HG03469 (cell line): ENCODE results near the gene CHIC1.
"Not testable (repeated sequence)": the region's sequence is repeated elsewhere in the genome, so short reads cannot be mapped to it uniquely, and the experiment has no call there.

Source experiments
- ATAC-seq: cut with Tn5 transposase; IDR thresholded peaks from one replicate; pipeline ENCODE4 v1.9.1; 2021; ENCODE audit warnings: mild to moderate bottlenecking, moderate library complexity, moderate number of reproducible peaks; ENCODE audit not compliant: unreplicated experiment

Gene CHIC1

DNA sequence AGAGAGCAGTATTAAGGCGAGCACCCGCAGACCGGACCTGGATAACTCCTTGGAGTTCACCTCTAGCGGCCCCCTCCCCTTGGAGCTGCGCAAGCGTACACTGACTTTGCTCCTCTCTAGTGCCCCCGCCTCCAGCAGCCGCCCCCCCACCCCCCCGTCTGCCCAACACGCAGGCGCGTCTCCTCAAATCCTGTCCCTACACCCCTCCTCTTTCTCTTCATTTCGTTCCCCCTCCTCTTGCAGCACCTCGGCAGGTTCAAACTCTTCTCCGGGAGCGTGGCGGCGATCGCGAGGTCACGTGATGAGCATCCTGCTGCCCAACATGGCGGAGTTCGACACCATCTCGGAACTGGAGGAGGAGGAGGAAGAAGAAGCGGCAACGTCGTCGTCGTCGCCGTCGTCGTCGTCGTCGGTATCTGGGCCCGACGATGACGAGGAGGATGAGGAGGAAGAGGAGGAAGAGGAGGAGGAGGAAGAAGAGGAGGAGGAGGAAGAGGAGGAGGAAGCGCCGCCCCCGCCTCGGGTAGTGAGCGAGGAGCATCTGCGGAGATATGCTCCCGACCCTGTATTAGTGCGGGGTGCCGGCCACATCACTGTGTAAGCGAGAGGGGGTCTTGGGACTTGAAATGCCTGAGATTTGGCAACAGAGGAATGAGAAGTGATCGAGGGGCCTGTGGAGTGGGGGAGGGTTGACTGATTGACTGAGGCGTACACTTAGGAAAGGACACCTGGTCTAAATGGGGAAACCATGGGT is at the start of gene CHIC1:
Gene CHIC1 (plus strand): TSS at position 214 of the 754 bp plus-strand sequence. CDS start 88 bp downstream, at position 302.
- ATAC-seq: peak; percentile 49

DNA sequence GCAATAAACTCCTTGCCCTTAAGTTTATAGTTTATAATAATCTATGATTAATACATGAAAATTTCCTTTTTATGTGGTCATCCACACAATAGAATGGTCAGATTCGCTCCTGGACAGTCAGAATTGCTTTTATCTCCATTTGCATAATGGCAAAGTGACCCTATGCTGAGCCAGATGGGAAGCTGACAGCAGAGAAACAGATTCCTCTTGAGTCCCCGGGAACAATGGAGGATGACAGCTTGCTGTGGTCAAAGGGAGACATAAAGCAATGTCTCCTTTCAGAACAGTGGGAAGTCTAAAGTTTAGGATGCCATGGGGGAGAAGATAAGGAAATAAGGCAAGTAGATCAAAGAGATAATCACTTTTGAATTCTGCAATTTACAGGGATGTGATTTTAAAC is 40.2 kb upstream of the CHIC1 start:
- ATAC-seq: not testable (repeated sequence)

DNA sequence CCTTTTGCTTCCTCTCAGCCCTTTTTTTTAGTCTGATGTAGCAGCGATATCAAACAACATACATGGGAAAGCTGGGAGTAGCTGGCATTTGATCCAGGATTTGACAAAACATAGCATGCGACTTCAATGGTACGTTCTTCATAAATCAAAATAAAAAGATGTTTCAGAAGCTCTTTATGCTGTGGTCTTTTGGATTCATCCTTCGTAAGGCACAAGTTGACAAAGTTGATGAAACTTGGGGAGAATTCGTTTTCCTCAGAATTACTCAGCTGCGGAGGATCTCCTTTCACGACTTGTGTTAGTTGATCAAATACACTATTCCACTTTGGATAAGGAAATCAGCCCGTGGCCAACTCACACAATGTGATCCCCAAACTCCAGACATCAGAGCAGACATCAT is 38.1 kb upstream of the CHIC1 start:
- no peak for ATAC-seq

DNA sequence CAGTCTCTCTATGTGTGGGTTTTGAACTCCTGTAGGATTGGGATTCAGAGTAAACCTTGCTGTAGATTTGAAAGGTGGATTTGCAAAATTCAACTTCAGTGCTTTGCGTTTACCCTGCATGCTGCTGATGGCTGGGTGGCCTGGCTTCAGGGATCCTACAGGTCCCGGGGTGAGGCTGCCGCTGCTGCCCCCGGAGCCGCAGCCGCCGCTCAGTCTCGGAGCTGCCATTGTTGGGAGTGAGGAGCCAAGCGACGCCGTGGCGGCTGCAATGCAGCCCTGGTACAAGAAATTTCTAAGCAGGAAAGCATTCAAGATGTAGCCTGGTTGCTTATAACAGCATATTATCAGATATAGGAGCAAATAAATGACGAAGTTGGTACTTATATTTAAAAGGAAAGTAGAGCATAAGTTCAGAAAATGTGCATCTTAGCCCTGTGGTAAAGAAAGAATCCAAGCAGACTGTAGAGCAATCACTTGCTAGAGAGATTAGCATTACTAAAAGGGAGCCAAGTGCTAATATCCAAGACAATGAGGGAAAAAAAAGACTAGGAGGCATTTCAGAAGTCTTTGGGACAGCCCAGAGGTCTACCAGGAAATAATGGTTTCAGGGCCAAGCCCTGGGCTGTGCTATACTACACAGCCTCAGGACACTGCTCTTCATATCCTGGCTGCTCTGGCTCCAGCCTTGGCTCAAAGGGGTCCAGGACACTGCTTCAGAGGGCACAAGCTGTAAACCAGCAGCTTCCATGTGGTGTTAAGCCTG is 36.9 kb upstream of the CHIC1 start:
- ATAC-seq: no peak

DNA sequence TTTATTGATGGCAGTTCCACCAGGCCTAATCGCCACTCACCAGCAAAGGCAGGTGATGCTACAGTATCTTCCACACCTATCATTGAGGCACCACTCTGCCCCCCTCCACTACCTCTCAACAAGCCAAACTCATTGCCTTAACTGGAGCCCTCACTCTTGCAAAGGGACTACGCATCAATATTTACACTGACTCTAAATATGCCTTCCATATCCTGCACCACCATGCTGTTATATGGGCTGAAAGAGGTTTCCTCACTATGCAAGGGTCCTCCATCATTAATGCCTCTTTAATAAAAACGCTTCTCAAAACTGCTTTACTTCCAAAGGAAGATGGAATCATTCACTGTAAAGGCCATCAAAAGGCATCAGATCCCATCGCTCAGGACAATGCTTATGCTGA is 31.3 kb upstream of the CHIC1 start:
- ATAC-seq: not testable (repeated sequence)

DNA sequence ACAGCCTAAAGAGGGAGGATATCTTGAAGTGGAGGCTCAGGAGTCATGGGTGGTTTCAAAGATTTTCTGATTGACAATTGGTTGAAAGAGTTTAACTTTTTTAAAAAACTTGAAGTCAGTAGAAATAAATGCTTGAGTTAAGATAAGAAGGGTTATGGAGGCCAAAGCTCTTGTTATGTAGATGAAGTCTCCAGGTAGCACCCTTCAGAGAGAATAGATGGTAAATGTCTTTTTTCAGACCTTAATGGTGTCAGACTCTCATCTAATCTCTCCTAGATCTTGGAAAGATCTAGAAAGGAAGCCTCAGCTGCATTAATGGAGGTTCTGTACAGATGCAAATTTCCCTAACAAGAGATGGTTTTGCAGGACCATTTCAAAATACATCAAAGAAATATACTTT is 6.8 kb upstream of the CHIC1 start:
- ATAC-seq: no peak

DNA sequence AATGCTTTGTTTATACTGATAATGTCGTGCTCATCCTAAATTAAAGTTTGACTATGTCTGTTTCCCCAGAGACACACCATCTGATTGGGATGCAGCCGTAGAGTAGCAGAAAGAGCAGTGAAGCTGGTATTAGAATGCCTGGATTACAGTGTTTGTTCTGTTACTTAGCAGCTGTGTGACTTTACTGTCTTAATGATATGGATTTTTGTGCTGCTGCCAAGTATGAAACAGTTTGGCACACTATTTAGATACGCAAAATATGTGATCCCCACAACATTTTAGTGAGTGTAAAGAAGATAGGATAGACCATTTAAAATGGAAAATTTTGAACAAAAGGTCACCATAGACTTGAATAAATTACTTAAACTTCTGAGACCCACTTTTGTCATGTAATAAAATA is 1.2 kb upstream of the CHIC1 start:
- no peak for ATAC-seq

DNA sequence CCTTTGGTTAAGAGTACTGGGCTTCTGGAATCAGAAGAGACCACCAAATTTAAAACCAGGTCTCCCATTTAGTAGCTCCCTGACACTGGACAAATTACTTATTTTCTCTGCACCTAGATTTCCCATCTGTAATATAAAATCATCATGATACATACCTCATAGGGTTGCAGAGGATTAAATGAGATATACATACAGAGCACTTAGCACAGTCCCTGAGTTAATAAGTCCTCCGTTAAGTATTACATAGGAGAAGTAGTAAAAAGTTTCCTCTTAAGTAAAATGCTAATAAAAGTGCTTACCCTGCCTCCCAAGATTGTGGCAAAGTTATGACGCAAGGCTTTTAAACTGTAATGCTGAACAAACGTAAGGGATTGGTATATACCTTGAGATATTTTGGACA is 539 bp upstream of the CHIC1 start:
- ATAC-seq: peak; percentile 4

DNA sequence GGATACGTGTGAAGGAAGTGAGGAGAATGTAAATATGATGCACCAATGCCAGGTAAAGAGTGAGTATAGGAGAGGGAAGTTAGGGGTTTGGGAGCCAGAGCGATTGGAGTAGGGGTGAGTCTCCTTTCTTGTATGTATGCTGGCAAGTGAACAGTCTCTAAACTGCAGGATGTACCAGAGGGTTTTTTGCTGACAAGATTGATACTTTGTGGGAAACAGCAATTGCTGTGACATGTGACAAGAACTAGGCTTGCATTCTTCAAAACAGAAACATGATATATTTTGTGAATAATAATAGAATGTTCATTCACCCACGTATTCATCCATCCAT is 706 bp downstream of the CHIC1 start:
- ATAC-seq: no peak

DNA sequence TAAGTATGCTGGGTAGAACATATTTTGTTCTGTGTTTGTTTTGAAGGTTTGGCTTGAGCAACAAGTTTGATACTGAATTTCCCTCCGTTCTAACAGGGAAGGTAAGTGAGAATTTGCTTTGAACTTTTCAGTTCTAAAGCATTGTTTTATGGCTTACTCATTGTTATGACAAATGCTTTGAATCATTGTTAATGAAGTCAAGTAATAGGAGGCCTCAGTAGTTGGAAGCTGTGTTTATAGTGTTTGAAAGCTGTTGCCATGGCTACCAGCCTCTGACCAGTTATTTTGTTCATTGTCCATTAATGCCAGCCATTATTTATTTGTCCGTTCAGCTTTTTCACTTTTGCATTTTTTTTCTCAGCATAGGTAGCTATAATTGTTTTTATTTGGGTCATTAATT is 14.4 kb downstream of the CHIC1 start:
- no peak for ATAC-seq

DNA sequence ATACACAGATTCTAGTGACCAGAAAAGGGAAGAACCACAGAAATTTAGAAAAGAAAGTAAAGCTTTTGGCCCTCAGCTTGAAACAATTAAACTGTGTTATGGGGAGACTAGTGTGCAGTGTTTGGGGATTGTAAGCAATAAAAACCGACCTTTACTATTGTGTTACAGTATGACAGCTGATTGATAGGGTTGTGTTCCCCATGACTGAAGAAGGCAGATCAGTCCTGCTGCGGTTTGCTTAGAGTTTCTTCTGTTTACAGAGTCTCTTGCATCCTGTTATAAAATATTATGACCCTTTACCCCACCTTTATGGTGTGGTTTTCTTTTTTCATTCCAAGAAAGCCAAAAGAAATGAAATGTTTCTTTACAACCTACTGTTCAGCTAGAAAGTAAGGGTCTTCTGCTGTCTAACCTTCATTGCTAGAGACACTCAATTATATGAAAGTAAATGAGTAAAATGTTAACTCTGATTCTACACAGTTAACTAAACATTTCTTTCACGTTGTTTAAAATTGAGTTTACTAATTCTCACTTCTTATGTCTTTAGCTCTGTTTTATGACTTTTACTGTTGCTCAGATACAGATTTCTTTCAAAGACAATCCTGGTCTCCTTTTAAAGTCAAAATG is 18.1 kb downstream of the CHIC1 start:
- ATAC-seq: no peak

DNA sequence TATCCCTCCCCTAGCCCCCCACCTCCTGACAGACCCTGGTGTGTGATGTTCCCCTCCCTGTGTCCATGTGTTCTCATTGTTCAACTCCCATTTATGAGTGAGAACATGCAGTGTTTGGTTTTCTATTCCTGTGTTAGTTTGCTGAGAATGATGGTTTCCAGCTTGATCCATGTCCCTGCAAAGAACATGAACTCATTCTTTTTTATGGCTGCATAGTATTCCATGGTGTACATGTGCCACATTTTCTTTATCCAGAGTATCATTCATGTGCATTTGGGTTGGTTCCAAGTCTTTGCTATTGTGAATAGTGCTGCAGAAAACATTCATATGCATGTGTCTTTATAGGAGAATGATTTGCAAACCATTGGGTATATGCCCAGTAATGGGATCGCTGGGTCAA is 34.8 kb downstream of the CHIC1 start:
- ATAC-seq: not testable (repeated sequence)

DNA sequence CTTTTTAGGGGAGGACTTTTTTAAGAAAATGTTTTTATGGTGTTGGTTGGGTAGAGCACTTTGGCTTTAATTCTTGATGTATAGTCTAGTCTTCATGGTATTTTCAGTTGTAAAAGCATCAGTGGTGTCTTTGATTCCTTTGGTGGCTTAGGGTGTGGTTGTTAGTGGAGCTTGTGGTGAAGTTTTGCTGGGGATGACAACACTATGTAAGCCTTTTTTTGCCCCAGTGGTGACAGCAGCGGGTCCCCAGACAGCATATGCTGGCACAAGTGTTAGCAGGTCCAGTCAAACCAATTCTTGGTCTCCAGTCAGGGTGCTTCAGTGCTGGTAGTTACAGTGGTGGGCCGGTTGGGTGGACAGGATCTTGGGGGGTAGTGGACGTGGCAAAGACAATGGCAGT is 52.0 kb downstream of the CHIC1 start:
- no peak for ATAC-seq

DNA sequence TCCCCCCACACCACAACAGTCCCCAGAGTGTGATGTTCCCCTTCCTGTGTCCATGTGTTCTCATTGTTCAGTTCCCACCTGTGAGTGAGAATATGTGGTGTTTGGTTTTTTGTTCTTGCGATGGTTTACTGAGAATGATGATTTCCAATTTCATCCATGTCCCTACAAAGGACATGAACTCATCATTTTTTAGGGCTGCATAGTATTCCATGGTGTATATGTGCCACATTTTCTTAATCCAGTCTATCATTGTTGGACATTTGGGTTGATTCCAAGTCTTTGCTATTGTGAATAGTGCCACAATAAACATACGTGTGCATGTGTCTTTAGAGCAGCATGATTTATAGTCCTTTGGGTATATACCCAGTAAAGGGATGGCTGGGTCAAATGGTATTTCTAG is 78.7 kb downstream of the CHIC1 start:
- not testable (repeated sequence) for ATAC-seq

DNA sequence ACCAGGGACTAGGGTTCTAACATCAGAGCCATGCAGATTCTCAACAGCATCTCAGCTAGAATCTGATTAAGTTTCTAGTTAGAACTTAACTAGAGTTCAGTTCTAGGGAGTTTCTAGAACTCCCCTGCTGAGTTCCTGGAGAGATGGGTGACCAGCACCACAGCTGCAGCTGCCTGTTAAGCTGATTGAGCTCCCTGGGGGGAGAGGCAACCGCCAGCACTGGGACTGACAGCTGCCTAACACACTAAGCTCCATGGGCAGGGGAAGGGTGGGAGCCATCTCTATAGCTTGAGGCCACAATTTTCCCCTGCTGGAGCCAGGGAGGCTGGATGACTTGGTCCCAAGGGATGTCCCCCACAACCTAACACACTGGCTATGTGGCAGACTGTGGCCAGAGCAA is 84.2 kb downstream of the CHIC1 start:
- no peak for ATAC-seq

DNA sequence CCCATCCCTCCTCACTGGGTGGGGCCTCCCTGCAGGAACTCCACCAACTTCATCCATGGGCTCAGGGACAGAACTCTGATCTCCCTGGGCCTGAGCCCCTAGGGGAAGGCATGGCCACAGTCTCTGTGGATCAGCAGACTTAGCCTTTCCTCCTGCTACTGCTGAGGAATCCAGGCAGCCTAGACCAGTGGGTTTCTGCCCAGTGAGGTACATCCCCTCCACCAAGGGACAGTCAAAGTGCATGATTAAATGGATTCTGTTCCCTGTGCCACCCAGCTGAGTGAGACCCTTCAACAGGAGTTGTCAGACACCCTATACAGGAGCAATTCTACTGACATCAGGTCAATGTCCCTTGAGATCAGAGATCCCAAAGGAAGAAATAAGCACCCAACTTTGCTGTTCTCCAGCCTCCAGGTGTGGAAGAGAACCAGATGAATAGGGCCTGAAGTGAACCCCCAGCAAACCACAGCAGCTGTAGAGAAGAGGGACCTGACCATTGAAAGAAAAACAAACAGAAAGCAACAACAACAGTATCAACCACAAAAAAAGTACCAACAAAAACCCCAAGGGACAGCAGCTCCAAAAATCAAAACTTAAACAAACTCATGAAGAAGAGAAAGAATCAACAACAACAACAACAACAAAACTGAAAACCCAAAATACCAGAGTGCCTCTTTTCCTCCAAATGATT is 84.8 kb downstream of the CHIC1 start:
- ATAC-seq: no peak

DNA sequence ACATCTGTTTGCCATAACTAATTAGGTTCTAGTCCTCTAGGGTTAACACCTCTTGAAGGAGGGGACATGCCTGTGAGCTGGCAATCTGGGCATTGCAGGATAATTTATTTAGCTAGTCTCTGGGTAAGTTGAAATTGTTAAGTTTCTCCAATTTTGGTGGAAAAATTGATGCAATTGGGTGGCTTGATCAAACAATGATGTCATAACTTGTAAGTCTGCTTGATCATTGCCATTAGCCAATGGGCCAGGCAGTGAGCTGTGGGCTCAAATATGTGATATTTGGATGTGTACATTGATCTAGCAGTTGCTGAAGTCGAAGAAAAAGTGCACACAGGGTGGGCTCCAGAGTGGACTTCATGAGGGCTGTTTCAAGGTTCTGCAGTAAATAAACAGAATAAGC is 98.3 kb downstream of the CHIC1 start:
- not testable (repeated sequence) for ATAC-seq

DNA sequence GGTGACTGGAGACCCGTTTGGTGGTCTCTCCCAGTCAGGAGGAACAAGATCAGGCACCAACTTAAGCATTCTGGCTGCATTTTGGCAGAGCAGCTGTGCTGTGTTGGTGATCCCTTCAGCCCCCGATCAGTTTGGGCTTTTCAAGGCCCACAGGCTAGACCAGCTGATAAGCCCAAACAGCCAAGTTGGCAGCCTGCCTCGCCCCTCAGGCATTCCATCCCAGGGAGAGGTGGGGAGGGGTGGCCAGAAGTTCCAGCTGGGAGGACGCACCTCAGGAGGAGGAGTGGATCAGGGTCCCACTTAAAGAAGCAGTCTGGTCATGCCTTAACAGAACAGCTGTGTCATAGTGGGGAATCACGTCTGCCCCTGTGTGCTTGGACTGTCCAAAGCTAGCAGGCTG is 105.8 kb downstream of the CHIC1 start:
- ATAC-seq: no peak

DNA sequence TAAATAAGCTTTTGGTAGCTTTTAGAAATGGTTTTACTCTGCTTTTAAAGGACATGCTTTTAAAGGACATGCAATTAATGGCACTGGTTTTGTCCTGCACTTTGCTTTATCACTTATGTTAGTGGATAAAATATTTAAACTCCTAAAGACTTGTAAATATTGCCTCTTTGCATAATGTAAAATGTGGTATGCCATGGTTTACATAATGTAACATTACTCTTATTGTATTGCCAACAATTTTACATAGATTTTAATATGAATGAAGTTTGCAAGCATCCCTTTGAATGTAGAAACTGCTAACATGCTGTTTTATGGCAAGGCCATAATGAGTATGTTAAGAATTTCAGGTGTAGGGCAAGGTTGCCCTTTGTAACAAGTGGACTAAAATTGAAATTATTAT is 118.4 kb downstream of the CHIC1 start:
- ATAC-seq: no peak

DNA sequence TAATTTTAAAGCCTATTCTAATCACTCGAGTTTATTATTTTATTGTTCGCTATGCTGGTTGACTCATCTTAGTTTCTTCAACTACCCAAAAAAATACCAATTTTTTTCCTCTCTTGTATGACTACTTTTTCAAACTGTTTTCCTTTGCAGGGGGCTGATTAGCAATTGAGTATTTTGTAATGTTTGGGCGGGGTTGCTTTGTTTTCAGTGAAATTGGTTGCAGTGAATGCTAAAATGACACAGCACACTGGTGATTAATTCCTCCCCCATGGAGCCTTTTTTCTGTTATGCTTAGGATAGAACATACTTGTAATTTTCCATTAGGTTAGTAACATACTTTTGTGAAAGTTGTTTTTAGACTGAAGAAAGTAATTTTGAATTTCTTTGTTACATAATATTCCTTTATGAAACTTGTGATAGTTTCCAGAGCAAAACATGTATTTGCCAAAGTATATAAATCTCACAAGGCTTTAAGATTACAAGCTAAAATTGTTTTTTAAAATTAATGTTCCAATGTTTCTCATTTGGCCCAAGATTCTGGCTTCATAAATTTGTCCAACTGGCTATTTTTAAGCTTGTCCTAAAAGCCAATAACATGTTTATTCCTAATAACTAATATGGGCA is 120.4 kb downstream of the CHIC1 start:
- no peak for ATAC-seq

DNA sequence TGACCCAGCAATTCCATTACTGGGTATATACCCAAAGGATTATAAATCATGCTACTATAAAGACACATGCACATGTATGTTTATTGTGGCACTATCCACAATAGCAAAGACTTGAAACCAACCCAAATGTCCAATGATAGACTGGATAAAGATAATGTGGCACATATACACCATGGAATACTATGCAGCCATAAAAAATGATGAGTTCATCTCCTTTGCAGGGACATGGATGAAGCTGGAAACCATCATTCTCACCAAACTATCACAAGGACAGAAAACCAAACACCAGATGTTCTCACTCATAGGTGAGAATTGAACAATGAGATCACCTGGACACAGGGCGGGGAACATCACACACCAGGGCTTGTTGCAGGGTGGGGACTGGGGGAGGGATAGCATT is 144.0 kb downstream of the CHIC1 start:
- ATAC-seq: not testable (repeated sequence)
